Memory B cell (primary cell): Measurements from ENCODE around the gene NUBP2.
"Not testable (repeated sequence)": the region's sequence is repeated elsewhere in the genome, so short reads cannot be mapped to it uniquely, and the experiment has no call there.

Experiments used
- ATAC-seq: fragments of 150-1000 bp; cut with Tn5 transposase; 2 replicates; pipeline ENCODE4 v1.10.0; 2021; ENCODE audit warnings: low read depth, mild to moderate bottlenecking, moderate library complexity
- DNase-seq, 2 donors: peaks; one replicate each; pipeline ENCODE4 v3.0.0; 2022; ENCODE audit warnings: low spot score in 2 of 2
- H3K27ac Mint-ChIP-seq: one replicate; pipeline ENCODE4 v1.8.0; 2022; ENCODE audit warnings: mild to moderate bottlenecking, moderate library complexity, mixed read lengths
- H3K27me3 Mint-ChIP-seq: one replicate; pipeline ENCODE4 v1.8.0; 2022; ENCODE audit warnings: mixed read lengths
- H3K36me3 Mint-ChIP-seq: one replicate; pipeline ENCODE4 v1.8.0; 2022; ENCODE audit warnings: mild to moderate bottlenecking, mixed read lengths
- H3K4me1 Mint-ChIP-seq: one replicate; pipeline ENCODE4 v1.8.0; 2022; ENCODE audit warnings: mixed read lengths
- H3K4me3 Mint-ChIP-seq: one replicate; pipeline ENCODE4 v1.8.0; 2022; ENCODE audit warnings: mild to moderate bottlenecking, moderate library complexity, mixed read lengths
- H3K9me3 Mint-ChIP-seq: one replicate; pipeline ENCODE4 v1.8.0; 2022; ENCODE audit warnings: mixed read lengths

The NUBP2 gene

GRCh38 chr16:1791256-1791942 lies 8.6 kb downstream of the NUBP2 start:
- no peaks in the 10 kb centered on the region for H3K9me3 Mint-ChIP-seq
- no peaks in the 10 kb centered on the region for H3K27me3 Mint-ChIP-seq
- H3K27ac Mint-ChIP-seq, result no peak overlapping the region
- peaks cover 2% of the 10 kb centered on the region for H3K4me1 Mint-ChIP-seq
- no peak for ATAC-seq
- peaks cover 4% of the 10 kb centered on the region for H3K36me3 Mint-ChIP-seq
- DNase-seq, result no peak
- H3K4me3 Mint-ChIP-seq, result no peak overlapping the region

- no peak for DNase-seq
- no peak overlapping the region for H3K27ac Mint-ChIP-seq
- H3K4me3 Mint-ChIP-seq, result no peak overlapping the region
- H3K9me3 Mint-ChIP-seq, result peaks cover 2% of the 10 kb centered on the region
- H3K27me3 Mint-ChIP-seq, result no peaks in the 10 kb centered on the region
- peaks cover 2% of the 10 kb centered on the region for H3K4me1 Mint-ChIP-seq
- H3K36me3 Mint-ChIP-seq, result peaks cover 6% of the 10 kb centered on the region
- no peak for ATAC-seq
These were observed 9.4 kb downstream of the NUBP2 start for GRCh38 chr16:1791943-1792812.

GRCh38 chr16:1792836-1793577 lies 10.2 kb downstream of the NUBP2 start:
- Mint-ChIP-seq H3K27me3 (no peaks in the 10 kb centered on the region), H3K4me3 (no peak overlapping the region), H3K4me1 (peaks cover 2% of the 10 kb centered on the region), H3K27ac (no peak overlapping the region), H3K9me3 (peaks cover 3% of the 10 kb centered on the region), H3K36me3 (peaks cover 6% of the 10 kb centered on the region)
- ATAC-seq (no peak), DNase-seq (no peak)

DNA sequence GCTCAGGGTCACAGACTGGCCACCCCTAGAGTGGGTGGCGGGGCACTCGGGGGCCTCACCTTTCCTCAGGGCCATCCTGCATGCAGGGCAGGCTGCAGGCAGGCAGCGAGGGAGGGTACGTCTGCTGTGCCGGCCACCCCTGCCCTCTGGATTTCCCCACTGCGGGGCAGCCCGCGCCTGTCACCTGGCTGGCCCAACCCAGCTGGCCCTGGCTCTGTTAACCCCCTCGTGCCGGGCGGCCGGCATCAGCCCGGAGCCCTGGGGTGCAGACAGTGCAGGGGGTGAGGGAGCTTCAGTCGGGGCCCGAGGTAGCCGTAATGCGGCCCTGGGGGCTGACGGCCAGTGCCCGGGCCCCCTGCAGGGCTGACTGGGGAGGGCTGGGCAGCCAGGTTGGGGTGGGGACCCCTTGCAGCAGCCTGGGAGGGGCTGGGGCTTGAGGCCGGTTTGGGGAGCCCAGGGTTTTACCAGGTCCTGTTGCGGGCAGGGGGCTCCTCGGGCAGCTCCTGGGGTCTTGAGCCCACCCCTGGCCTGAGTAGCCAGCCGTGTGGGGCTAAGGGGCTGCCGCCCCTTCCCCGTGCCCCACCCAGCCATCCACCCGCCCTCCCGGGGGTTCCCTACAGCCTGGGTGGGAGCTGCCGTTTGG lies 10.9 kb downstream of the NUBP2 start, which contains the start of gene IGFALS:
IGFALS (minus strand) TSS at position 128 of the 643 bp plus-strand sequence; CDS start at position 75, 53 bp downstream.
- H3K4me3 Mint-ChIP-seq, result no peak within 1 kb of the TSS
- H3K36me3 Mint-ChIP-seq, result peaks cover 6% of the 10 kb centered on the region
- ATAC-seq, result no peak
- H3K4me1 Mint-ChIP-seq, result peaks cover 2% of the 10 kb centered on the region
- no peak for DNase-seq
- H3K9me3 Mint-ChIP-seq, result peaks cover 3% of the 10 kb centered on the region
- no peak within 1 kb of the TSS for H3K27ac Mint-ChIP-seq
- H3K27me3 Mint-ChIP-seq, result no peaks in the 10 kb centered on the region

GRCh38 chr16:1794221-1794871 lies 11.6 kb downstream of the NUBP2 start:
- peaks cover 7% of the 10 kb centered on the region for H3K9me3 Mint-ChIP-seq
- no peaks in the 10 kb centered on the region for H3K4me1 Mint-ChIP-seq
- H3K27ac Mint-ChIP-seq, result no peak overlapping the region
- DNase-seq (no peak), ATAC-seq (no peak)
- no peak overlapping the region for H3K4me3 Mint-ChIP-seq
- no peaks in the 10 kb centered on the region for H3K27me3 Mint-ChIP-seq
- peaks cover 4% of the 10 kb centered on the region for H3K36me3 Mint-ChIP-seq

DNA sequence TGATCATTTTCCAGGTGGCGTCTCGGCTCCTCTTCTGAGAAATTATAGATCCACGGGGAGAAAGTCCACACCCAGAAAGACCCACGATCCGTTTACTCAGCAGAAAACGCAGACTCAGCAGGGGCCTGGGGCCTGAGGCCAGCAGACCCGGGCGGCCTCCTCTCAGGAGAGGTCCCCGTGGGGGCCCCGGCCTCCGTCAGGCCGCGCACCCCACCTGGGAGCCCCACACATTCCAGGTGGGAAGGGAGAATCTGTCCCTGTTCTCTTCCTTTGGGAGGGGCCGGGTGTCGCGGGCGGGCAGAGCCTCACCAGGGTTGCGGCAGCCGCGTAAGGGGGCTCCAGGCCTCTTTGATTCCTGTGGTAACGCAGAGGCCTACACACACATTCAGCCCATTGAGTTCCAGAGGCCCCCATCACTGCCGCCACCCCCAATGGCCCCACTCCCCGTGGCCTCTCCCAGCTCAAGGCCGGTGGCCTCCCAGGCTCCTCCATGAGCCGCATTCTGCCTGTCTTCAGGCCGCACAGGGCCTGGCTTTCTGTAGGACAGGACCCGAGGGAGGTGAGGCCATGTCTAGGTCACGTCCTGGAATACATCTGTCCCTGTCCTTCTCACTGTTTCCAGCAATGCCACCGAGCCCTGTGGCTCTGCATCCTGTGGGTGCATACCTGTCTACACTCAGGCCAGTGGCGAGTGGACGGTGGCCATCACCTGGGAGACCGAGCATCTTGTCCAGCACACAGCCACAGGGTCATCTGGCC lies 12.3 kb downstream of the NUBP2 start:
- Mint-ChIP-seq H3K4me1 (no peaks in the 10 kb centered on the region), H3K27ac (no peak overlapping the region), H3K9me3 (peaks cover 7% of the 10 kb centered on the region), H3K4me3 (no peak overlapping the region), H3K36me3 (peaks cover 8% of the 10 kb centered on the region), H3K27me3 (no peaks in the 10 kb centered on the region)
- ATAC-seq (no peak), DNase-seq (no peak)

- H3K9me3 Mint-ChIP-seq, H3K27me3 Mint-ChIP-seq, ATAC-seq, DNase-seq, H3K4me3 Mint-ChIP-seq, H3K4me1 Mint-ChIP-seq, H3K27ac Mint-ChIP-seq: not testable (repeated sequence)
- peaks cover 11% of the 10 kb centered on the region for H3K36me3 Mint-ChIP-seq
These were observed 16.5 kb downstream of the NUBP2 start for GRCh38 chr16:1799263-1799662.

GRCh38 chr16:1800701-1801100 lies 17.9 kb downstream of the NUBP2 start:
- Mint-ChIP-seq H3K36me3 (peaks cover 15% of the 10 kb centered on the region), H3K4me1 (peaks cover 2% of the 10 kb centered on the region), H3K9me3 (peaks cover 9% of the 10 kb centered on the region), H3K27me3 (no peaks in the 10 kb centered on the region), H3K27ac (no peak overlapping the region), H3K4me3 (no peak overlapping the region)
- ATAC-seq, result no peak
- no peak for DNase-seq

DNA sequence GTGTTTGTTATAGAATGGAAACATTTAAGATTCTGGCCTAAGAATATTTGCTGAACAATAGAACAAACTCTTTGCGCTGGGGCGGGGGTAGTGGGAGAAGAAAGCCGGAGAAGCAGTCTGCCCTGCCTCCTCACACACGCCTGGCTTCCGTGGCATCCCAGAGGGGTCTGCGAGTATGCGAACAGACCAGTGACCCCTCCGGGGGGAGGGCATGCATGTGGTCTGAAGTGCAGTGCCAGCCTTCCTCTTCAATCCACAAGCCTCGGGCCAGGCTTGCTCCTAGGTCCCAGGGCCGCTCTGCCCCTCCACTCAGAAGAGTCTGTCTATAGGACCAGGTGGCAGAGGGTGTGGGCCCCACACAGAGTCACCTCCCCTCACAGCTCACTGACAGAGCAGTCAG lies 24.9 kb downstream of the NUBP2 start:
- no peaks in the 10 kb centered on the region for H3K27me3 Mint-ChIP-seq
- DNase-seq (no peak), ATAC-seq (no peak)
- peaks cover 15% of the 10 kb centered on the region for H3K36me3 Mint-ChIP-seq
- H3K9me3 Mint-ChIP-seq, result no peaks in the 10 kb centered on the region
- H3K4me3 Mint-ChIP-seq, result no peak overlapping the region
- H3K27ac Mint-ChIP-seq, result no peak overlapping the region
- no peaks in the 10 kb centered on the region for H3K4me1 Mint-ChIP-seq

- peaks cover 4% of the 10 kb centered on the region for H3K4me1 Mint-ChIP-seq
- DNase-seq, result no peak
- no peaks in the 10 kb centered on the region for H3K9me3 Mint-ChIP-seq
- peaks cover 19% of the 10 kb centered on the region for H3K36me3 Mint-ChIP-seq
- no peak for ATAC-seq
- H3K27ac Mint-ChIP-seq, result no peak overlapping the region
- no peaks in the 10 kb centered on the region for H3K27me3 Mint-ChIP-seq
- no peak overlapping the region for H3K4me3 Mint-ChIP-seq
These were observed 25.9 kb downstream of the NUBP2 start for GRCh38 chr16:1808691-1809090.

GRCh38 chr16:1809281-1809801 lies 26.6 kb downstream of the NUBP2 start:
- Mint-ChIP-seq H3K4me3 (no peak overlapping the region), H3K27ac (no peak overlapping the region), H3K4me1 (peaks cover 4% of the 10 kb centered on the region), H3K36me3 (peaks cover 19% of the 10 kb centered on the region), H3K9me3 (no peaks in the 10 kb centered on the region), H3K27me3 (no peaks in the 10 kb centered on the region)
- no peak for ATAC-seq
- no peak for DNase-seq

GRCh38 chr16:1810106-1810505 lies 27.3 kb downstream of the NUBP2 start:
- Mint-ChIP-seq H3K27ac (no peak overlapping the region), H3K9me3 (no peaks in the 10 kb centered on the region), H3K36me3 (peaks cover 21% of the 10 kb centered on the region), H3K4me3 (no peak overlapping the region), H3K27me3 (no peaks in the 10 kb centered on the region), H3K4me1 (peaks cover 4% of the 10 kb centered on the region)
- no peak for DNase-seq
- ATAC-seq, result no peak
